ENCODE data around the gene SETD7.

Gene SETD7

GRCh38 chr4:139557556-139558110 lies 1.6 kb upstream of the SETD7 start:
- Histone ChIP-seq H3K27ac (ENCODE audit: poor library complexity, severe bottlenecking) (no peak overlapping the region), H3K4me1 (ENCODE audit: insufficient read depth, poor library complexity, severe bottlenecking) (peaks cover 7% of the 10 kb centered on the region), H3K4me3 (ENCODE audit: severe bottlenecking) (peak overlapping the region; percentile 67), H3K36me3 (ENCODE audit: low read depth) (no peaks in the 10 kb centered on the region), H3K9me3 (ENCODE audit: severe bottlenecking) (no peaks in the 10 kb centered on the region), H3K27me3 (ENCODE audit: insufficient read depth, poor library complexity, severe bottlenecking) (no peaks in the 10 kb centered on the region)
- no peak for DNase-seq (ENCODE audit: low spot score)
- TF ChIP-seq CTCF (IDR thresholded peaks at IDR 0.05; ENCODE audit: poor library complexity, severe bottlenecking), result no peak
- no peak for ATAC-seq (ENCODE audit: low read depth)

GRCh38 chr4:139556724-139557555 lies 921 bp upstream of the SETD7 start:
- no peaks in the 10 kb centered on the region for H3K27me3 ChIP-seq (ENCODE audit: insufficient read depth, poor library complexity, severe bottlenecking)
- no peaks in the 10 kb centered on the region for H3K36me3 ChIP-seq (ENCODE audit: low read depth)
- H3K27ac ChIP-seq (ENCODE audit: poor library complexity, severe bottlenecking), result peak overlapping the region; percentile 68
- peak; percentile 12 for TF ChIP-seq CTCF (IDR thresholded peaks at IDR 0.05; ENCODE audit: poor library complexity, severe bottlenecking)
- no peaks in the 10 kb centered on the region for H3K9me3 ChIP-seq (ENCODE audit: severe bottlenecking)
- ATAC-seq (ENCODE audit: low read depth), result peak; percentile 18
- H3K4me3 ChIP-seq (ENCODE audit: severe bottlenecking), result peak overlapping the region; percentile 67
- H3K4me1 ChIP-seq (ENCODE audit: insufficient read depth, poor library complexity, severe bottlenecking), result peaks cover 7% of the 10 kb centered on the region
- peak; percentile 62 for DNase-seq (ENCODE audit: low spot score)

GRCh38 chr4:139555705-139556070 lies 331 bp downstream of the SETD7 start:
- no peak for DNase-seq (ENCODE audit: low spot score)
- H3K9me3 ChIP-seq (ENCODE audit: severe bottlenecking), result no peaks in the 10 kb centered on the region
- peak; percentile 15 for ATAC-seq (ENCODE audit: low read depth)
- peak overlapping the region; percentile 67 for H3K4me3 ChIP-seq (ENCODE audit: severe bottlenecking)
- no peak for TF ChIP-seq CTCF (IDR thresholded peaks at IDR 0.05; ENCODE audit: poor library complexity, severe bottlenecking)
- H3K27ac ChIP-seq (ENCODE audit: poor library complexity, severe bottlenecking), result peak overlapping the region; percentile 68
- H3K4me1 ChIP-seq (ENCODE audit: insufficient read depth, poor library complexity, severe bottlenecking), result peaks cover 7% of the 10 kb centered on the region
- no peaks in the 10 kb centered on the region for H3K36me3 ChIP-seq (ENCODE audit: low read depth)
- no peaks in the 10 kb centered on the region for H3K27me3 ChIP-seq (ENCODE audit: insufficient read depth, poor library complexity, severe bottlenecking)

- peaks cover 7% of the 10 kb centered on the region for H3K4me1 ChIP-seq (ENCODE audit: insufficient read depth, poor library complexity, severe bottlenecking)
- no peaks in the 10 kb centered on the region for H3K9me3 ChIP-seq (ENCODE audit: severe bottlenecking)
- no peak for TF ChIP-seq CTCF (IDR thresholded peaks at IDR 0.05; ENCODE audit: poor library complexity, severe bottlenecking)
- peak overlapping the region; percentile 68 for H3K27ac ChIP-seq (ENCODE audit: poor library complexity, severe bottlenecking)
- H3K27me3 ChIP-seq (ENCODE audit: insufficient read depth, poor library complexity, severe bottlenecking), result no peaks in the 10 kb centered on the region
- DNase-seq (ENCODE audit: low spot score), result peak; percentile 71
- H3K4me3 ChIP-seq (ENCODE audit: severe bottlenecking), result peak overlapping the region; percentile 67
- no peaks in the 10 kb centered on the region for H3K36me3 ChIP-seq (ENCODE audit: low read depth)
- ATAC-seq (ENCODE audit: low read depth), result peak; percentile 55
Measured at GRCh38 chr4:139554893-139555704, 920 bp downstream of the SETD7 start.

Measured in RWPE2 (cell line).